Neural cell (in vitro differentiated cells): ENCODE results near the gene RASAL1.

Experiments used
- CTCF ChIP-seq: fragments of 450-650 bp; IDR thresholded peaks from 2 replicates; pipeline ENCODE4 v1.5.1; 2014; ENCODE audit warnings: antibody characterized with exemption, mild to moderate bottlenecking, moderate library complexity; ENCODE audit not compliant: poor library complexity, severe bottlenecking
- EZH2 ChIP-seq: fragments of 200-600, 300-800 bp; shearing (Covaris generic), sonication (generic); IDR thresholded peaks from 2 replicates; pipeline ENCODE4 v1.6.1; 2014; ENCODE audit warnings: antibody characterized with exemption, low read length, borderline replicate concordance, mild to moderate bottlenecking; ENCODE audit not compliant: insufficient read depth, poor library complexity, severe bottlenecking
- RAD21 ChIP-seq: fragments of 450-650 bp; conservative IDR thresholded peaks from 2 replicates; pipeline ENCODE4 v1.6.1; 2014; ENCODE audit warnings: antibody characterized with exemption, mild to moderate bottlenecking, moderate library complexity
- REST ChIP-seq: IDR thresholded peaks from 2 replicates; pipeline ENCODE4 v1.6.1; 2012; ENCODE audit warnings: borderline replicate concordance

GRCh38 chr12:113101751-113102150 is 33.8 kb downstream of the RASAL1 start:
- TF ChIP-seq CTCF: no peak
- TF ChIP-seq EZH2: no peak
- no peak for TF ChIP-seq RAD21
- TF ChIP-seq REST: no peak
